Raji (cell line): Measurements from ENCODE around the gene PROX2.

Source experiments
- POLR2A ChIP-seq: IDR thresholded peaks from 2 replicates; pipeline ENCODE4 v1.6.1; 2011; ENCODE audit warnings: low read depth, low read length, control low read depth; ENCODE audit not compliant: insufficient read depth

Gene PROX2

GRCh38 chr14:74866708-74867389, 9.1 kb downstream of the PROX2 start:
- no peak for TF ChIP-seq POLR2A

GRCh38 chr14:74865156-74865555, 10.8 kb downstream of the PROX2 start:
- no peak for TF ChIP-seq POLR2A

DNA sequence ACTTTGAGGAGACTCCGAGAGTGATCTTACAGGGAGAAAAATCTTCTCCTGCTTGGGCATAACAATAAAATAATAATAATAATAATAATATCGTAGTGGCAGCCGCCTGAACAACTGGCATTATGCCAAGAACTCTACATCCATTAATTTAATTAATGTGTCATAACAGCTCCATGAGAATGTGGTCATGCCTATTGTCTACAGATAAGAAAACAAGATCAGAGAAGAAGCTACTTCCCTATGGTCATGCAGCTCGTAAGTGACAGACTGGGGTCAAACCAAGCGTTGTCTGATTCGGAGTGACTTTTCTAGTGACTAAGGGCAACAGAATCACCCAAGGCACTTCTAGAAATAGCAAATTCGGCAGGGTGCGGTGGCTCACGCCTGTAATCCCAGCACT, 11.7 kb downstream of the PROX2 start:
- TF ChIP-seq POLR2A = no peak

- no peak for TF ChIP-seq POLR2A
Measured at GRCh38 chr14:74863274-74863673, 12.7 kb downstream of the PROX2 start.

- no peak for TF ChIP-seq POLR2A
Measured at GRCh38 chr14:74861734-74862090, 14.2 kb downstream of the PROX2 start.

DNA sequence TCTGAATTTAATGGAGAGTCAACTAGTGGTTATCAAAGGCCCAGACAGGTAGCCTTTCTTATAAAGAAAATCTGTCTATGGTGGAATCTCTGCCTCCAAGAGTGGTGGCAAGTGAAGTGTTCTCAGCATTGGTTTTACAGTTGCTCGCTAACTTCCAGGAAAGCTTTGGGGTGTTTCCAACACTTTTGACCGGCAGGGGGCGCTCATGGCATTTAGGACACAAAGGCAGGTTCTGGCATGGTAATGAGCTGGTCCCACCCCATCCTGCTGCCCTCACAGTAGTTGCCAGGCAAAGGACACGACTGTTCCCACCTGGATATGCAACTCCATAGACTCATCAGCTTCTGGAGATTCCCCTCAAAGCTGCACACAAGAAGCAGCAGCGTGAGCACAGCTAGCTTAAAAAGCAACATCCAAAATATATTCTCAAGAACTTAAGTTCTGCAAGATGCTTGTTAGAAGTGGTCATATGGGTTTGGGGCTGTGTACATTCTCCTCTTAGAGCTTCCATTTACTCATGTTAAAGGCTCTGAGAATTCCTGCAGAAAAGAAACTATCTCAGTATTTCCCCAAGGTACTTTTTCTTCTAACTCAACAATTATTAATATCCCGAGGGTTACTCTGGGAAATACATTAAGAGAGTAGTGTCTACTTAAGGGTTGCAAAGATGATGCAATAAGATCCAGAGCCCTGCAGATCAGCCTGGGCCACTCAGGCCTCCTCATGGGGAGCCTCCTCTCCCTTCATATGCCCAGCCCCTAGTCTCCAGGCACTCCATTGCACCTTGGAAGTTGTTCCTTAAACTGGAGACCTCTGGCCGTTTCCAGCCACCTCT, 14.8 kb downstream of the PROX2 start:
- no peak for TF ChIP-seq POLR2A

DNA sequence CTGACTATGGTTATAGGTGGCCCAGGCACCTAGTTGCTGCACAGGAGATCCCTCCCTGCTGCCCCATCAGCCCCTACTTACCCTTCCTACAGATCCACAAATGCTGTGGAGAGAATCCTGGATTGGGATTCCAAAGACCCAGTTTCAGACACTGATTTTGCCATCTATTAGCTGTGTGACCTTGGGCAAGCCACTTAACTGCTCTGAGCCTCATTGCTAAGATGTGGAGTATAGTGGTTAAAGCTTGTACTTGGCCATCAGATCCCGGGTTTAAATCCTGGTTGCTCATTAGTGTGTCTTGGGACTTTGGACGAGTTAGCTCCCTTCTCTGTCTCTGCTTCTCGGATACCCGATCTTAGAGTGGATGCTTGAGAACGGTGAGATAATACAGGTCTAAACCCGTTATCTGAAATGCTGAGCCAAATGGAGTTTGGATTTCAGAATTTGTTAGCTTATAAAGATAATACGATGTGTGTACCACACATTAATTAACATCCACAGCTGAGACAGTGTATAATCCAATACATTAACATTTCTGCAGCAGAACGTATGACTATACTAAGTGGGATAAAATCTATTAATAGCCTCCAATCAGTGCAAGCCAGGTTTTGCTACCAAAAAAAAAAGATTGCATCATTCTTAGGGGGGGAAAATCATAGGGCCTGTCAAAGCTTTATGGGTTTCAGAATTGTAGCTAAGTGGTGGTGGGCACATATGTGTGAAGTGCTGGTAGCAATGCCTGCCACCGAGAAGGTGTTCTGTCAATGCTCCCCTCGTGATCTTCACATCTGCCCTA, 16.0 kb downstream of the PROX2 start:
- TF ChIP-seq POLR2A = no peak

GRCh38 chr14:74858022-74858421, 17.9 kb downstream of the PROX2 start:
- TF ChIP-seq POLR2A = no peak

GRCh38 chr14:74856366-74856765, 19.6 kb downstream of the PROX2 start:
- no peak for TF ChIP-seq POLR2A

- no peak for TF ChIP-seq POLR2A
Measured at GRCh38 chr14:74855945-74856344, 20.0 kb downstream of the PROX2 start.

- TF ChIP-seq POLR2A = no peak
Measured at GRCh38 chr14:74855021-74855420, 20.9 kb downstream of the PROX2 start.

DNA sequence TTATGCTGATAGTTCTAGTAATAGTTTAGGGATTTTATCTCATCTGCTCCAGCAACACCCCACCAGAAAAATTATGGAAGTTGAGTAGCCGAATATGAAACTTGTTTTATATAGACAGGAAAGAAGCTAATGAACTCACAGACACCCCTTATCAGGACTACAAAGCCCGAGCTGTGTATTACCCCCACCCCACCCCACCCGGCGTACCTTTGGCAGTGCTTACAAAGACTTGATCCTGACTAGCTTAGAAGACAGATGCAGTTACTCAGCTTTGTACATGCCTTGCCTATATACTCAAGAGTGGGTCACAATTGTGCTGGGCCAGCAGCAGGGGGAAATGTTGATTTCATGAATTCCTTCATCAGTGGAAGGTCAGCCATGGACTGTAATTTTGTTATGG, 22.4 kb downstream of the PROX2 start:
- TF ChIP-seq POLR2A = no peak

DNA sequence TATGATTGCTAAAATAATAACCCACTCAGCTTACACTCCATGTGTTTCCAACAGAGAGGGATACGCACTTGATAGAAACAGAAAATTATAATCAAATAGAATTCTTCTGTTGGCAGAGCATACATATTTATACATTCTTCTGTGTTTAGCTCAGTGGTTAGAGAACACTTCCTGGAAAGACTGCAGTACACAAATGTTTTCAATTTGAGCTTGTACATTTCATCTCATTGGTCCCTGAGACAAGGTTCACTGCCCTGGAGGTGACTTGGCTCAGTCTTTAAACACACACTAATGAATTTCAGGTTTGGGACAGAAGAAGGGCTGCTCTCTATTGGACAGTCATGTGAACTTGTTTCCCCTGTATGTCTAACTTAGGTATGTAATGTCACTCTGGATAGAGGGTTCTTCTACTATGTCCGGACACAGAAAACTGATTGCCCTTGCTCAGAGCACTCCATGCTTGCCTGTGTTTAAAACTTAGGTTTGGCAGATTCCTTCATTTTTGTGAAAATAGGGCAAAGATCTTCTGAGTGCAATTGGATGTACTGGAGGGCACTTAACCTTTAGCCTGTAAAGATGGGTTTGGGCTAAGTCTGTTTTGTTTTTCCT, 22.9 kb downstream of the PROX2 start:
- no peak for TF ChIP-seq POLR2A

DNA sequence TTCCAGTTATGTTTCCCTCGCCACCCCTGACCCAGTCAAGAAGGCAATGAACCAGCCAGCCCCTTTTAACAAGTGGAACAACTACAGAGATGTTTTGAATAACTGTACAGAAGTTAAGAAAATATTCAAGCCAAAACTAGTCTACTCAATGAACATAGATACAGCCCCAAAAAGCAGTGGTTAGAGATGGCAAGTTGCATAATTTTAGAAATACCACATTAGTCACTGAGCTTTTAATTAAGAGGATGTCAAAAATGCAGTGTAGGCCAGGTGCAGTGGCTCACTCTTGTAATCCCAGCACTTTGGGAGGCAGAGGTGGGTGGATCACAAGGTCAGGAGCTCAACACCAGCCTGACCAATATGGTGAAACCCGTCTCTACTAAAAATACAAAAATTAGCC, 27.2 kb downstream of the PROX2 start:
- no peak for TF ChIP-seq POLR2A

- TF ChIP-seq POLR2A = no peak
Measured at GRCh38 chr14:74846968-74847665, 28.8 kb downstream of the PROX2 start.
